ENCODE measurements around the gene MLN.

Gene MLN

GRCh38 chr6:33783781-33784520, 19.9 kb downstream of the MLN start:
- TF ChIP-seq, protein P1, sequence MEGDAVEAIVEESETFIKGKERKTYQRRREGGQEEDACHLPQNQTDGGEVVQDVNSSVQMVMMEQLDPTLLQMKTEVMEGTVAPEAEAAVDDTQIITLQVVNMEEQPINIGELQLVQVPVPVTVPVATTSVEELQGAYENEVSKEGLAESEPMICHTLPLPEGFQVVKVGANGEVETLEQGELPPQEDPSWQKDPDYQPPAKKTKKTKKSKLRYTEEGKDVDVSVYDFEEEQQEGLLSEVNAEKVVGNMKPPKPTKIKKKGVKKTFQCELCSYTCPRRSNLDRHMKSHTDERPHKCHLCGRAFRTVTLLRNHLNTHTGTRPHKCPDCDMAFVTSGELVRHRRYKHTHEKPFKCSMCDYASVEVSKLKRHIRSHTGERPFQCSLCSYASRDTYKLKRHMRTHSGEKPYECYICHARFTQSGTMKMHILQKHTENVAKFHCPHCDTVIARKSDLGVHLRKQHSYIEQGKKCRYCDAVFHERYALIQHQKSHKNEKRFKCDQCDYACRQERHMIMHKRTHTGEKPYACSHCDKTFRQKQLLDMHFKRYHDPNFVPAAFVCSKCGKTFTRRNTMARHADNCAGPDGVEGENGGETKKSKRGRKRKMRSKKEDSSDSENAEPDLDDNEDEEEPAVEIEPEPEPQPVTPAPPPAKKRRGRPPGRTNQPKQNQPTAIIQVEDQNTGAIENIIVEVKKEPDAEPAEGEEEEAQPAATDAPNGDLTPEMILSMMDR (IDR thresholded peaks at IDR 0.05; ENCODE audit: borderline replicate concordance, extremely low read depth, low read length, poor library complexity, severe bottlenecking) = no peak
- TF ChIP-seq EZH2 (IDR thresholded peaks at IDR 0.05; ENCODE audit: borderline replicate concordance, low read depth, low read length, severe bottlenecking) = no peak
- H3K9ac ChIP-seq (ENCODE audit: low read depth, low read length) = no peak overlapping the region
- H3K79me2 ChIP-seq (ENCODE audit: insufficient read depth, low read length) = peaks cover 55% of the 10 kb centered on the region
- H3K27ac ChIP-seq (ENCODE audit: low read length) = no peak overlapping the region
- ATAC-seq (ENCODE audit: insufficient read depth, low read depth) (no peak), DNase-seq (no peak)
- H4K20me1 ChIP-seq (ENCODE audit: insufficient read depth, low read length) = peaks cover 69% of the 10 kb centered on the region
- no peak overlapping the region for H3K4me2 ChIP-seq (ENCODE audit: insufficient read depth, low read length)
- H2AFZ ChIP-seq (ENCODE audit: low read depth, low read length) = no peak overlapping the region
- no peak overlapping the region for H3K4me3 ChIP-seq (ENCODE audit: low read depth in 1 of 2, low read length in 2 of 2)
- peaks cover 88% of the 10 kb centered on the region for H3K36me3 ChIP-seq (ENCODE audit: insufficient read depth, low read length)
- H3K4me1 ChIP-seq (ENCODE audit: insufficient read depth, low read length) = peaks cover 28% of the 10 kb centered on the region
- no peaks in the 10 kb centered on the region for H3K9me3 ChIP-seq (ENCODE audit: insufficient read depth, low read length, severe bottlenecking)
- H3K27me3 ChIP-seq (ENCODE audit: insufficient read depth, low read length, poor library complexity) = no peaks in the 10 kb centered on the region

DNA sequence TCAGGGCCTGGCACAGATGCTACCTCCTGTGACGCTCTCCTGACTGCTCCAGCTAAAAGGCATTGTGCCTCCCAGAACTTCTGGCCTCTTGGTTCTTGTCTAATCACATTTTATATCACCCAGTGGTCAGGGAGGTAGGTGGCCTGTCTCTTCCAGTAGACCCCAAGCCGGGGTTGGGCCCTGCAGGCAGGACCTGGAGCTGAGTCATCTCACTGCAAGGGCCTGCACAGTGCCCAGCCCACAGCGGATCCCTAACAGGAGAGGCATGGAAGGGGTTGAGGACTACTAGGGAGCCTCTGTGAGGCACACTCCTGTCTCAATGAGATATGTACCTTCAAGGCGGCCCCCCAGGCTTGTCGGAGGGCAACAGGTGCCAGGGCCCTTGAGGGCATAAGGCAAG, 21.2 kb downstream of the MLN start:
- no peak overlapping the region for H3K27ac ChIP-seq (ENCODE audit: low read length)
- no peaks in the 10 kb centered on the region for H3K9me3 ChIP-seq (ENCODE audit: insufficient read depth, low read length, severe bottlenecking)
- no peak overlapping the region for H3K9ac ChIP-seq (ENCODE audit: low read depth, low read length)

DNA sequence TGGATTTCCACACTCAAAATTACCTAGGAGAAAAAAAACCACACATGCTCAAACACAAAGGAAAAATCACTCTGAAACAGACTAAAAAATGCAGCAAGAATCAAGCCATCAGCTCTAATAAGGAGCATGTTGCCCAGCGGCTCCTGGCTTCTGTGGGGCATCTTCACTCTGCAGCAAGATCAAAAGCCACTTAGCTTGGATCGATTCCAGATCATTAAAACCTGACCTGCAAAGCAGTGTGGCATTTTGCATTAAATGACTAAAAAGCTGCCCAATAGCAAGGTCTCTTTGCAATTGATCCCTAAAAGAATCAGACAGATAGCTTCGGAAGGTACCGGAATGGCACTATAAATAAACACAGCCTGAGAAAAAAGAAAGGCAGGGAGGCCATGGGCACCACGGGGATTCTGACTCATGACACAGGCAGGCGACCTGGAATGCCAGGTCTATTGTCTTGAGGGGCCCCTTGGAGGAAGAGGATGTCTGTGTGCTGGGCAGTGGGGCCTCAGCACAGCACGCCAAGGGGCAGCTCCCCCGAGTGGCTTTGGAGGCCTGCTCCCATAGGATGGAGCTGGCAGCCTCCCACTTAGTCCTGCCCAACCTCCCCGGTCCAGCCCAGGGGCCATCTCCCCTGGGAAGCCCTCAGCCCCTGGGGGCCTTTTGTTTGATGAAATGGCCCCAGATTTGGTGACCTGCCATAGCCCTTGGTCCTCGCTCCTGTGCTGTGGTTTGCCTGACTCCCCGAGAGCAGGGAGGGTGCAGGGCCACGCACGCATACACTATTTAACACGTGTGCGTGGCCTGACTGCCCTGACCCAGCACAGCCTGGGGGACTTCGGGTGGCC, 22.4 kb downstream of the MLN start:
- no peaks in the 10 kb centered on the region for H3K9me3 ChIP-seq (ENCODE audit: insufficient read depth, low read length, severe bottlenecking)
- peaks cover 11% of the 10 kb centered on the region for H3K4me1 ChIP-seq (ENCODE audit: insufficient read depth, low read length)
- no peak overlapping the region for H3K9ac ChIP-seq (ENCODE audit: low read depth, low read length)
- no peak overlapping the region for H3K4me3 ChIP-seq (ENCODE audit: low read depth in 1 of 2, low read length in 2 of 2)
- TF ChIP-seq, protein P1 (IDR thresholded peaks at IDR 0.05; ENCODE audit: borderline replicate concordance, extremely low read depth, low read length, poor library complexity, severe bottlenecking) = no peak
- no peak for TF ChIP-seq EZH2 (IDR thresholded peaks at IDR 0.05; ENCODE audit: borderline replicate concordance, low read depth, low read length, severe bottlenecking)
- DNase-seq (no peak), ATAC-seq (ENCODE audit: insufficient read depth, low read depth) (no peak)
- peaks cover 56% of the 10 kb centered on the region for H4K20me1 ChIP-seq (ENCODE audit: insufficient read depth, low read length)
- no peaks in the 10 kb centered on the region for H3K27me3 ChIP-seq (ENCODE audit: insufficient read depth, low read length, poor library complexity)
- no peak overlapping the region for H3K4me2 ChIP-seq (ENCODE audit: insufficient read depth, low read length)
- H3K27ac ChIP-seq (ENCODE audit: low read length) = no peak overlapping the region
- H3K36me3 ChIP-seq (ENCODE audit: insufficient read depth, low read length) = peaks cover 99% of the 10 kb centered on the region
- H2AFZ ChIP-seq (ENCODE audit: low read depth, low read length) = no peak overlapping the region
- H3K79me2 ChIP-seq (ENCODE audit: insufficient read depth, low read length) = peaks cover 29% of the 10 kb centered on the region

More for the DNA sequence above, 21.2 kb downstream of the MLN start:
- ATAC-seq (ENCODE audit: insufficient read depth, low read depth) = no peak
- Histone ChIP-seq H4K20me1 (ENCODE audit: insufficient read depth, low read length) (peaks cover 64% of the 10 kb centered on the region), H3K4me2 (ENCODE audit: insufficient read depth, low read length) (no peak overlapping the region), H3K27me3 (ENCODE audit: insufficient read depth, low read length, poor library complexity) (no peaks in the 10 kb centered on the region), H3K36me3 (ENCODE audit: insufficient read depth, low read length) (peaks cover 99% of the 10 kb centered on the region), H3K4me1 (ENCODE audit: insufficient read depth, low read length) (peaks cover 23% of the 10 kb centered on the region), H2AFZ (ENCODE audit: low read depth, low read length) (no peak overlapping the region), H3K79me2 (ENCODE audit: insufficient read depth, low read length) (peaks cover 41% of the 10 kb centered on the region), H3K4me3 (ENCODE audit: low read depth in 1 of 2, low read length in 2 of 2) (no peak overlapping the region)
- DNase-seq = no peak
- TF ChIP-seq, protein P1 (IDR thresholded peaks at IDR 0.05; ENCODE audit: borderline replicate concordance, extremely low read depth, low read length, poor library complexity, severe bottlenecking) = no peak
- TF ChIP-seq EZH2 (IDR thresholded peaks at IDR 0.05; ENCODE audit: borderline replicate concordance, low read depth, low read length, severe bottlenecking) = no peak

Measured in DND-41 (cell line).